Testis (tissue), 2 donors: ENCODE measurements around the gene PRPF4.

ENCODE experiments used
- CTCF ChIP-seq, 3 experiments: fragments of 450-650 bp in 2 of 3; fragments of 200-600 bp in 1 of 3; sonication (generic) in 1 of 3; IDR thresholded peaks; one replicate each; pipeline ENCODE4 v1.5.1; 2016 to 2019; ENCODE audit warnings: antibody characterized with exemption in 3 of 3, mild to moderate bottlenecking in 2 of 3, moderate library complexity in 1 of 3
- POLR2A ChIP-seq: fragments of 450-650 bp; IDR thresholded peaks from one replicate; pipeline ENCODE4 v1.6.1; 2017; ENCODE audit warnings: antibody characterized with exemption, mild to moderate bottlenecking, moderate library complexity

DNA sequence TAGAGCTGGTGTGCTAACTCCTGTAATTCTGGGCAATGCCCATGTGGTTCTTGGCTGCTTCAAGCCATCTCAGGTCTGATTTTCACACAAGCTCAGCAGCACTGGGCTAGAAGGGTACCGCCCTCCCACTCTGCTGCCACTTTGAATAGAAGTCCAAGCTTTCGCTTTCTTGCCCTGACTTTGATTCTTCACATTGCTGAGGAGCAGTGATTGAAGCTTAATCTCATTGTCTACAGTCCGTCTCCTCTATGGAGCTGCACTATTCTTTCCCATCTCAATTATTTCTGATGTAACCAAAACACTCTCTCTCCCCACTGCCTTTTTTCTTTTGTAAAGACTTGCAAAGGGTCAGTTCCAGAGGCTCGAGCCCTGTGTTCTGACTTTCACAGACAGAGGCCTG is 40.6 kb downstream of the PRPF4 start:
- TF ChIP-seq CTCF (IDR thresholded peaks at IDR 0.05) (no peak), POLR2A (no peak)
